Stimulated activated CD4-positive, alpha-beta T cell treated with anti-CD3 and anti-CD28 coated beads, TNF-alpha, amount 100 ng/mL, for 1 hour (primary cell): ENCODE data around the gene TMPRSS2.

Experiments used
- DNase-seq, 3 donors: peaks; one replicate each; pipeline ENCODE4 v3.0.0-alpha.2; 2020; ENCODE audit warnings: low read depth in 3 of 3, low spot score in 1 of 3

TMPRSS2 gene

GRCh38 chr21:41510500-41510899 lies 2.5 kb upstream of the TMPRSS2 start:
- no peak for DNase-seq

GRCh38 chr21:41509733-41510132 lies 1.8 kb upstream of the TMPRSS2 start:
- no peak for DNase-seq

GRCh38 chr21:41509145-41509496 lies 1.2 kb upstream of the TMPRSS2 start:
- no peak for DNase-seq

- DNase-seq, result no peak
Observed at GRCh38 chr21:41508415-41509144, 622 bp upstream of the TMPRSS2 start.

GRCh38 chr21:41506611-41507520 lies 1.1 kb downstream of the TMPRSS2 start:
- no peak for DNase-seq

DNA sequence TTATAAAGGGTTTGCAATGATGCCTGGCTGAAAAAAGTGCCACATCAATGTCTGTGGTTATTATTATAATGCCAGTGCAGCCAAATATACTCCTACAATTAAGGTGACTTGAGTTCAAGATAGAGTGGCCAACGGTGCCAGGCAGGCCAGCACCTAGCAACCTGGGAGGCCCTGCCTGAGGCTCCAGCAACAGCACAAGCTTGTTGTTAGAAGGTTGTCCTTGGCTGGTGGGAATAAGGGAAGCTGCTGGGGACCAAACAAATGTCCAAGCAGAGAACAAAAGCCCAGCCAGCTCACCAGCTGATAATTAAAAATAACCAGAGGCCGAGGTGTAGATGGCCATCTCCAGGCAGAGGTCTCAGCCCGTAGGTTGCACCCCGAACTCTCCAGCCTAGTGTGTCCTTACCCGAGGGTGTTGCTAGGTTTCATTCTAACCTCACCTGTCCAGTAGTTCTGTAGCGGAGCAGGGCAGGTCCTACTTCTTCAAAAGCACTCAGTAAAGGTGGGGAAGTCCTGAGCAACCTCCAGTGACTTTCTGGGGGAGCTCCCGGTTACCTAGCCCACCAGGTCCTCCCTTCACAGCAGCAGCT lies 1.9 kb downstream of the TMPRSS2 start:
- DNase-seq, result no peak

DNA sequence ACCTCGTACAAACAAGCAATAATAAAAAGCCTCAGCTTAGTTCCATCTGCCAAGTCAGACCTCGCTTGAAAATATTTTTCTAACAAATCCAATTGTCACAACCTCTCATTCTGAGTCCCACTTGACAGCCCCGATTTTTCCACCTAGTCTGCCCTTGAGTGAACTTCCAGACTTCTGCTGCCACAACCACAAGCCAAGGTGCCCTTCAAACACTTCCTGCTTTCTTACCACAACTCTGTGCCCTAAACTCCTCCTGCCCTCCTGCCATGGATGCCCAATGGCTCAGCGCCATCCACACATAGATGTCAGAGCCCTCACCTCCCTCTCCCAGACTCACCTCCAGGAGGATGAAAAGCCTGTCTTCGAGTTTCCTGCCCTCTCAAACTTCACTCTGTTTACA lies 3.9 kb downstream of the TMPRSS2 start:
- no peak for DNase-seq

- DNase-seq, result no peak
Observed at GRCh38 chr21:41503331-41503730, 4.6 kb downstream of the TMPRSS2 start.

GRCh38 chr21:41501919-41502318 lies 6.0 kb downstream of the TMPRSS2 start:
- no peak for DNase-seq

- no peak for DNase-seq
Observed at GRCh38 chr21:41500931-41501381, 7.0 kb downstream of the TMPRSS2 start.

DNA sequence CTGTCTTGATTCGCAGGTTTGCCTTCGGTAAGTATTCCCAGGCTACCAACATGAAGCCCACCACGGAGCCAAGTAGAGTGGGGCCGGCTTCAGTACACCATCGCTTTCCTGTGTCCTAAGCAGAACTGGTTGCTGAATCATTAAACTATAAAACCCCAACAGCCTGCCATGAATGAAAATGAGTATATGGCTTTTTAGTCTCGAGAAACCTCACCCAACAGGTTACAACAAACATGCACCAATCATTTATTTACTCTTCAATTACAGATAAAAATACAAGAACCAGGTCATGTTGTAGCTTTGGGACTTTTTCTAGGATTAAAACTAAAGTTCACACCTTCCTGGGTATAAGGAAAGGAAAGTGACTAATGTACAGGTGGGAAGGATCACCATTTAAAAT lies 7.6 kb downstream of the TMPRSS2 start:
- DNase-seq, result no peak

- no peak for DNase-seq
Observed at GRCh38 chr21:41499920-41500319, 8.0 kb downstream of the TMPRSS2 start.

DNA sequence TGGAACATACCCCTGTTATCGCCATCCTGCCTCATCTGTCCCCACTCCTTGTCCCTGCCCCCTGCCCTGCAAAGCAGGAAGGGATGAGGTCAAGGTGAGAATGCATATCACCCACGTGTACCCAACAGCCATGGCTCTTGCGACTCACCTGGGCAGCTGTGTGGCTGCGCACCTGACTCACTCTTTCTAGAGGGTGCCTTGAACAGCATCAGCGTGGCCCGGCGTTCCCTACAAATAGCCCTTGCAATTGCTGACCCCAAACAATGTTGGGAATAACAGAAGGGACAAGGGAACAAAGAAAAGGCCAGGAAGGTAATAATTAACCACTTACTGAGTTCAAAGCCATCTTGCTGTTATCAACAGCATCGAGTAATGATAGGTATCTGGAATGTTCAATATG lies 10.2 kb downstream of the TMPRSS2 start:
- no peak for DNase-seq

GRCh38 chr21:41497008-41497407 lies 10.9 kb downstream of the TMPRSS2 start:
- DNase-seq, result no peak

GRCh38 chr21:41494242-41494641 lies 13.7 kb downstream of the TMPRSS2 start:
- no peak for DNase-seq

- DNase-seq, result no peak
Observed at GRCh38 chr21:41491412-41491811, 16.5 kb downstream of the TMPRSS2 start.

GRCh38 chr21:41490330-41490729 lies 17.6 kb downstream of the TMPRSS2 start:
- DNase-seq, result no peak

GRCh38 chr21:41489329-41489728 lies 18.6 kb downstream of the TMPRSS2 start:
- DNase-seq, result no peak

DNA sequence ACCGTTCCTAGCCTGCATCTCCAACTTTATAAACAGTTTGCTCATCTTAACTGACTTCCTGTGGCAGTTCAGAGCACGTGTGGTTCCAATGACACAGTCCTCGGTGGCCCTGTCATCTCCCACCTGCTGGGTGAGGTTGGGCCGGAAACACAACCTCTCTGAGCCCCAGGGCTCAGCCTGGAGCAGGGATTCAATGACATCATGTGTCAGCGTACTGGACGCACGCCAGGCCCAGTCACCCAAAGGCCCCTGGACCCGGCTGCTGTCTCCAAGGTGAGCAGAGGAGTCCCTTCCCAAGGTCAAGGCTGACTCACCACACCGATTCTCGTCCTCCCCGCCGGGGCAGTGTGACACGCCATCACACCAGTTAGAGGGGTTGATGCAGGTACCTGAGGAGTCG lies 19.9 kb downstream of the TMPRSS2 start:
- DNase-seq, result no peak

- no peak for DNase-seq
Observed at GRCh38 chr21:41487082-41487481, 20.9 kb downstream of the TMPRSS2 start.

- no peak for DNase-seq
Observed at GRCh38 chr21:41483973-41484372, 24.0 kb downstream of the TMPRSS2 start.

DNA sequence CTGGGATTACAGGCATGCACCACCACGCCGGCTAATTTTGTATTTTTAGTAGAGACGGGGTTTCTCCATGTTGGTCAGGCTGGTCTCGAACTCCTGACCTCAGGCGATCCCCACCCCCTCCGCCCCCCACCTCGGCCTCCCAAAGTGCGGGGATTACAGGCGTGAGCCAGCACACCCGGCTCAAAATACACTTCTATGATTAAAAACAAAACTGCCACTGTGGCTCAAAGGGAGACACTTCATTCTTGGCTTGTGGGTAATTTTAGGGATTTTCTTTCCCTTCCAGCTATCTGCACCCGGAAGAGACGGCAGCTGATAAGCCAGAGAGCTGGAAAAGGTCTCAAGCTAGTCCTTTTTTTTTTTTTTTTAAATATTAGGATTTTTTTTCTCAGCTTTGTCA lies 24.5 kb downstream of the TMPRSS2 start:
- no peak for DNase-seq
